HG03159 (cell line): Measurements from ENCODE around the gene ZNF493.
A peak's percentile ranks its signal among the peaks of the same experiment; 100 is the strongest.

Experiments used
- ATAC-seq: cut with Tn5 transposase; IDR thresholded peaks from one replicate; pipeline ENCODE4 v1.9.1; 2021; ENCODE audit warnings: mild to moderate bottlenecking, moderate library complexity; ENCODE audit not compliant: unreplicated experiment

The ZNF493 gene

GRCh38 chr19:21396893-21397572, at the start of gene ZNF493:
ZNF493 (plus strand) TSS chr19:21397133; CDS start chr19:21397238, 105 bp downstream.
- peak; percentile 100 for ATAC-seq

DNA sequence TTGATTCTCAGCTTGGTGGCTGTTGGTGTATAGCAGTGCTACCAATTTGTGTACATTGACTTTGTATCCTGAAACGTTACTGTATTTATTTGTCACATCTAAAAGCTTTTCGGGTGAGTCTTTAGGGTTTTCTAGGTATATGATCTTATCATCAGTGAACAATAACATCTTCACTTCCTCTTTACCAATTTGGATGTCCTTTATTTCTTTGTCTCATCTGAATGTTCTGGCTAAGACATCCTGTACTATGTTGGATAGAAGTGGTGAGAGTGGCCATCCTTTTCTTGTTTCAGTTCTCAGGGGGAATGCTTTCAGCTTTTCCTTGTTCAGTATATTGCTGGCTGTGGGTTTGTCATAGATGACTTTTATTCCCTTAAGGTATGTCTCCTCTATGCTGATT, 44.1 kb upstream of the ZNF493 start:
- no peak for ATAC-seq

GRCh38 chr19:21358768-21359451, 38.0 kb upstream of the ZNF493 start, which contains the start of gene ZNF738:
ZNF738 (plus strand) TSS chr19:21359000; CDS start chr19:21359141, 141 bp downstream.
- peak; percentile 96 for ATAC-seq

DNA sequence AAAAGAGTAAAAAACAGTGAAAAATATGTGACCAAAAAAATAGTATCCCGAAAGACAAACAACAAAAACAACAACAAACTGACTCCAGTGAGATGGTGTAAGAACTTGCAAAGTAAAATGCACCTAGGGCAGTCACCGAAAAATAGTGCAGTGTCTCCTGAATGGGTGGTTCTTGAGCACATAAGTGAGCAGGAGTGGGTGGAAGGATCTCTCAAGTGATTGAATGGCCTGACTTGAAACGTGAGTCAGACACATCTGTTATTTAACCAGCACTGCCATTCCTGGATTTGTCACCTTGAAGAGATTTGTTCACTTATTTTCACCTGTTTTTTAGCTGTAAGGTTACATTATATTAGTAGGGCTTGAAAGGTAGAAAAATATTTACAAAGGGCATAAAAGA, 34.6 kb upstream of the ZNF493 start:
- ATAC-seq, result no peak

- no peak for ATAC-seq
Measured at GRCh38 chr19:21383980-21384582, 12.9 kb upstream of the ZNF493 start.

DNA sequence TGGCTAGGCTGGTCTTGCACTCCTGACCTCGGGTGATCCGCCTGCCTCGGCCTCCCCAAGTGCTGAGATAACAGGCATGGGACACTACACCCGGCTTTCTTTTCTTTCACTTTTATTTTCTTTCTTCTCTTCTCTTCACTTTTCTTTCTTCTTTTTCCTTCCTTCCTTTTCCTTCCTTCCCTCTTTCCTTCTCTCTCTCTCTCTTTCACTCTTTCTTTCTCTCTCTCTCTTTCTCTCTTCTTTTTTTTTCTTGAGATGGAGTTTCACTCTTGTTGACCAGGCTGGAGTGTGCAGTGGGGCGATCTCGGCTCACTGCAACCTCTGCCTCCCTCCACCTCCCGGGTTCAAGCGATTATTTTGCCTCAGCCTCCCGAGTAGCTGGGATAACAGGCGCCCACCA, 812 bp upstream of the ZNF493 start:
- no peak for ATAC-seq

- no peak for ATAC-seq
Measured at GRCh38 chr19:21398851-21399250, 1.9 kb downstream of the ZNF493 start.

GRCh38 chr19:21402303-21402985, 5.5 kb downstream of the ZNF493 start:
- ATAC-seq, result no peak

DNA sequence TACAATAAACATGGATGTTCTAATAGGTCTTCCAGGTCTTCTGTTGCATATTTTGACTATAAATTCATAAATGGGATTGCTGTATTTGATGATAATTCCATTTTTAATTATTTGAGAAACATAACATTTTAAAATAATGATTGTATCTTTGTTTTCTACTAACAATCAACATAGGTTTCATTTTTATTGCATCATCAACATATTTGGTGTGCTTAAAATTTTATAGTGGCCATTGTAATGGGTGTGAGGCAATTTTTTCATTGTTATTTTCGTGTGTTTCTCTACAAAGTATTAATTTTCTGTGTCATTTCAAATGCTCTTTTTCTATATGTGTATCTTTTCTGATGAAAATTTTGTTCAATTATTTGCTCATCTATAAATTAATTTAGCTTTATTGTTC, 13.2 kb downstream of the ZNF493 start:
- no peak for ATAC-seq

GRCh38 chr19:21422244-21422643, 25.3 kb downstream of the ZNF493 start:
- no peak for ATAC-seq

DNA sequence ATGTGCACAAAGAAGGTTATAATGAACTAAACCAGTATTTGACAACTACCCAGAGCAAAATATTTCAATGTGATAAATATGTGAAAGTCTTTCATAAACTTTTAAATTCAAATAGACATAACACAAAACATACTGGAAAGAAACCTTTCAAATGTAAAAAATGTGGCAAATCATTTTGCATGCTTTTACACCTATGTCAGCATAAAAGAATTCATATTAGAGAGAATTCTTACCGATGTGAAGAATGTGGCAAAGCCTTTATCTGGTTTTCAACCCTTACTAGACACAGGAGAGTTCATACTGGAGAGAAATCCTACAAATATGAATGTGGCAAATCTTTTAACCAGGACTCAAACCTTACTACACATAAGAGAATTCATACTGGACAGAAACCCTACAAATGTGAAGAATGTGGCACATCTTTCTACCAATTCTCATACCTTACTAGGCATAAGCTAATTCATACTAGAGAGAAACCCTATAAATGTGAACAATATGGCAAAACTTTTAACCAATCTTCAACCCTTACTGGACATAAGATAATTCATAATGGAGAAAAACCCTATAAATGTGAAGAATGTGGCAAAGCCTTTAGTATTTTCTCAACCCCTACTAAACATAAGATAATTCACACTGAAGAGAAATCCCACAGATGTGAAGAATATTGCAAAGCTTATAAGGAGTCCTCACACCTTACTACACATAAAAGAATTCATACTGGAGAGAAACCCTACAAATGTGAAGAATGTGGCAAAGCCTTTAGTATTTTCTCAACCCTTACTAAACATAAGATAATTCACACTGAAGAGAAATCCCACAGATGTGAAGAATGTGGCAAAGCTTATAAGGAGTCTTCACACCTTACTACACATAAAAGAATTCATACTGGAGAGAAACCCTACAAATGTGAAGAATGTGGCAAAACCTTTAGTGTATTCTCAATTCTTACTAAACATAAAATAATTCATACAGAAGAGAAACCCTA, 26.4 kb downstream of the ZNF493 start:
- ATAC-seq, result no peak

DNA sequence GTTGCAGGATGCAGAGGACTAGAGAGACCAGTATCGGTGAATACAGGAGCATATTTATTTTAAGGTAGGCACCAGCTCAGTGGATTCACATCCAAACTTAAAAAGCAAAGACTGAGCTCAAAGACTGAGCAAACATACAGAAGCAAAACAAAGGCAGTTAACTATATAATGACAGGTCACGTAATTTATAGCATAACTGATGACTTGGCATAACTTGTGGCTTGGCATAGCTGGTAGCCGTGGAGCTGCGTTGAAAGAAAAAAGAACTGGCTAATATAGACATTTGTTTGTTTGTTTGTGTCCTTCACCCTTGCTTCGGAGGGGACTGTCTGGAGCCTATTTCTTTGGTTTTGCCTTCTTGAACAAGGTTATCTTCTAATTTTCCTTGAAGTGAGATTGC, 33.7 kb downstream of the ZNF493 start:
- ATAC-seq, result no peak

- no peak for ATAC-seq
Measured at GRCh38 chr19:21432590-21432989, 35.7 kb downstream of the ZNF493 start.

GRCh38 chr19:21434516-21434915, 37.6 kb downstream of the ZNF493 start:
- no peak for ATAC-seq

DNA sequence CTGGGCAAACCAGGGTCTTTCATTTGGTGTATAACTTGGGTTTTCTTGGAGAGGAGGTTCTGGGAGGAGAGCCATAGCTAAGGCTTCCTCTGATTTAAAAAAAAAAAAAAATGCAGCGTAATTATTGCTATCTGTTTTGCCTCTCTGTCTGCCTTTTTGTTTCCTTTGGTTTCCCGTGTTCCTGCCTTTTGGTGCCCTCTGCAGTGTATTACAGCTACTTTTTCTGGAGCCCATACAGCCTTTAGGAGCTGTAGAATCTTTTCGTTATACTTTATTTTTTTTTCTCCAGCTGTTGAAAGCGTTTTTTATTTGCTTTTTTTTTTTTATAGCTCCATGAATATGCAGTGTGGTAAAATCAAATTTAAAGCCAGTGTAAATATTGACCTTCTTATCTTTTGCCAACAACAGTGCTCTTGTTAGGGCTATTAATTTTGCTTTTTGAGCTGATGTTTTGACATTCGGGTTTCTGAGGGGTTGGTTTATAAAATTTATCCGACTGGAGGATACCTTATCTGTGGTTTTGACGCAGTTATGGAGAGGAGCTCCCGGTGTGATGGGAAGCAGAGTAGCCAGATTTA, 38.1 kb downstream of the ZNF493 start:
- ATAC-seq, result no peak

DNA sequence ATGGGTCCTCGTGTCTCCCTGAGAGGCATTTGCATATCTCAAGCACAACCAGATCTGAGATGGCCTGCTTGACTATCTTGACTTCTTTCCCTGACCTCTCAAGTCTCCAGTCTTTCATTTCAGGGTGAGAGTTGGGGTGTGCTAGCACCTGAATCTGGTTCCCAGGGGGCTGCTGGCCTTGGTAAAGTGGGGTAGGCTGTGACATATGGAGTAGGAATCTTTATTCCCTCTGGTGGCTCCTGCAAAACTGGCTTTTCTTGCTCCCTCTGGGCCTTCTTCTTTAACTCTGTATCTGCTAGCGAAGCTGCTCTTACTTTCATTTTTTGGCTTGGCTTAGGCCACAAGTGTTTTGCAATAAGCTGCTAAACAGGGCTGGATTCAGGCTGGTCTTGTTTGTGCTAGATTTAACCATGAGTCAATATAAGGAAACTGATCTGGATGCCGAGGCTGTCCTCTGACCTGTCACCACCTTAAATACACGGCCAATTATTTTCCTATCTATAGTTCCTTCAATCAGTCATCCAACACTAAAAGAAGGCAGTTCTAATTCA, 42.3 kb downstream of the ZNF493 start:
- ATAC-seq, result no peak

GRCh38 chr19:21440321-21440720, 43.4 kb downstream of the ZNF493 start:
- no peak for ATAC-seq

DNA sequence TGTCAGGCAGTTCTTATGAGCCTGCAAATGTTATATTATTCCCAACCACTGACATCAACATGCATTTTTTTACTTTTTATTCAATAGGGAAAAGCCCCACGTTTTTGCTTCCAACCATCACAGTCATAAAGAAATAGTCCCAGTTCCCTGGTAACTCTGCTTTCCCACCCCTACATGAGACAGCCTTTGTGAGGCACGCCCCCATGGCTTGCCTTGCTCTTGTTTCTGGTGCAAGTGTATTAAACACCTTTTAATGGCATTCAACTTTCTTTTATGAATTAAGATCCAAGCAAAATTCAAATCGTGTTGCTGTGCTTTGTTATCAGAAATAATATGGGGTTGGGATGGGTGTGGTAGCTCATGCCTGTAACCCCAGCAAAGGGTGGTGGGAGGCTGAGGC, 54.3 kb downstream of the ZNF493 start:
- ATAC-seq, result no peak

GRCh38 chr19:21454901-21455300, 58.0 kb downstream of the ZNF493 start:
- no peak for ATAC-seq

DNA sequence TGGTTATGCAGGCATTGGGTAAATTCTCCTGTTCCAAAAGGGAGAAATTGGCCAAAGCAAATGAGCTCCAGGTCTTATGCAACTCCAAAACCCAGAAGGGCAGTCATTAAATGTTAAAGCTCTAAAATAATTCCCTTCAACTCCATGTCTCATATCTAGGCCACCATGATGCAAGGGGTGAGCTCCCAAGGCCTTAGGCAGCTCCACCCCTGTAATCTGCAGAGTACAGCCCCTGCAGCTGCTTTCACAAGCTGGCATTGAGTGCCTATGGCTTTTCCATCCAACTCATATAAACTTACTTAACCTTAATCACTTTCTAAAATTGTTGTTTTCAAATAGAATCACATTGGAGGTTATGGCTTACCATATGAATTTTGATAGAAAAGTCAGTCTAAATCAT, 63.8 kb downstream of the ZNF493 start:
- no peak for ATAC-seq
